Adipose tissue (tissue), 3 donors: ENCODE results near the gene PTPRM. TPM values are rescaled to one million over a fixed set of nuclear protein-coding genes. Genes with fewer than 3 reads are reported as not detected.
"Not testable (repeated sequence)": the region's sequence is repeated elsewhere in the genome, so short reads cannot be mapped to it uniquely, and the experiment has no call there.

ENCODE experiments used
- H3K27ac ChIP-seq: one replicate; pipeline ENCODE4 v1.5.1; 2013; ENCODE audit warnings: low read depth, low read length
- WGBS, 3 donors: extraction: QIAGEN DNeasy Blood & Tissue Kit; methylation state at CpG; one replicate each; pipeline ENCODE4 v1.1.7; 2013; 5-methylcytosine and 5-hydroxymethylcytosine counted together
- polyA plus RNA-seq, 3 donors: library from polyadenylated mRNA; stranded (reverse); fragments of 200-250 nt; gene quantifications; one replicate each; pipeline ENCODE4 v1.2.3, GENCODE V29; 2013
- donor health status: healthy with polysubstance abuse.
- donor health status: Bipolar disorder and iron deficiency.
- donor health status: healthy.

The PTPRM gene
- polyA plus RNA-seq, 3 donors: 20.6 to 106 (median 88.9) TPM

DNA sequence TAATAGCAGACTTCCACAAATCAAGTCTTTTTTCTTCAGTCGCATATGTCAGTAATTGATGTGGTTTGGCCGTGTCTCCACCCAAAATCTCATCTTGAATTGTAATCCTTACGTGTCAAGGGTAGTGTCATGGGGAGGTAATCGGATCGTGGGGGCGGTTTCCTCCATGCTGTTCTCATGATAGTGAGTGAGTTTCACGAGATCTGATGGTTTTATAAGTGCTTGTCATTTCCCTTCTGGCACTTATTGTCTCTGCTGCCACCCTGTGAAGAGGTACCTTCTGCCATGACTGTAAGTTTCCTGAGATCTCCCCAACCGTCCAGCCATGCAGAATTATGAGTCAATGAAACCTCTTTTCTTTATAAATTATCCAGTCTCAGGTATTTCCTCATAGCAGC lies 478.8 kb downstream of the PTPRM start:
- no peak overlapping the region for H3K27ac ChIP-seq
- 77 to 85% (median 77%) methylated on average over 8 of the region's 8 CpGs for WGBS, 3 donors

DNA sequence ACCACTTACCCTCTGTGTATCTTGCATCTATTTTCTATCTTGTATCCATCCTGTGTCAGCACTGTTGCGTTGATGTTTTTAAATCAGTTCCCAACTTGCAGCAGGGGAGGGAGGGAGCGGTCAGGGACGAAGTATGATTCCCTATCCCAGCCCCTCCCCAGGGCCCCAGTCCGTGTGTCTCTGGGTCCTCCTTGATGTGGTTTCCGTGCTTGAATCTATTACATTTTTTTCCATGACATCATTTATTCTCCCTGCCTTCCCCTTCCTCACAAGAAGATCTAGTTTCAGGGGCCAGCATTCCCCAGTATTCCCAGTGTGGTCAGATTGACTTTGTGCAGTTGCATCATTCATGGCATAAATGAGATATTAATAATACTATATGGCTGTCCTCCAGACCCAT lies 479.3 kb downstream of the PTPRM start:
- no peak overlapping the region for H3K27ac ChIP-seq
- 82 to 94% (median 88%) methylated on average over 5 of the region's 5 CpGs for WGBS, 3 donors

DNA sequence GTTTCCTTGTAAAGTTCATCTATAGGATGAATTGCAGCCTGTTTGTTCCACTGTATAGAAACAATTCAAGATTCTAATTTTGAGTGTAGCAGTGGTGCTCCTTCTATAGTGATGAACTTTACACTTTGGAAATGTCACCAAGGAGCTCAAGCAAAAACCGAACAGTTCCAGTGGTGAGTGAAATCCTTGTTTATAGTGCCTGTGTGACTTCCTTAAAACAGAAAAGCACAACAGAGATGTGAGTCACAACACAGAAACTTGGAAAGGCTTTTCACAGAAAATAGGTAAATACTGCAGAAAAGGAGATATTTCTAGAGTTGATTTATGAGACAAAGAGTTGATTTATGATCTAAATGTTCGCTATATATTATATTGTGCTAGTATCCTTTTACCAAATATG lies 482.0 kb downstream of the PTPRM start:
- 77 to 85% (median 78%) methylated on average over 2 of the region's 2 CpGs for WGBS, 3 donors
- H3K27ac ChIP-seq: no peak overlapping the region

DNA sequence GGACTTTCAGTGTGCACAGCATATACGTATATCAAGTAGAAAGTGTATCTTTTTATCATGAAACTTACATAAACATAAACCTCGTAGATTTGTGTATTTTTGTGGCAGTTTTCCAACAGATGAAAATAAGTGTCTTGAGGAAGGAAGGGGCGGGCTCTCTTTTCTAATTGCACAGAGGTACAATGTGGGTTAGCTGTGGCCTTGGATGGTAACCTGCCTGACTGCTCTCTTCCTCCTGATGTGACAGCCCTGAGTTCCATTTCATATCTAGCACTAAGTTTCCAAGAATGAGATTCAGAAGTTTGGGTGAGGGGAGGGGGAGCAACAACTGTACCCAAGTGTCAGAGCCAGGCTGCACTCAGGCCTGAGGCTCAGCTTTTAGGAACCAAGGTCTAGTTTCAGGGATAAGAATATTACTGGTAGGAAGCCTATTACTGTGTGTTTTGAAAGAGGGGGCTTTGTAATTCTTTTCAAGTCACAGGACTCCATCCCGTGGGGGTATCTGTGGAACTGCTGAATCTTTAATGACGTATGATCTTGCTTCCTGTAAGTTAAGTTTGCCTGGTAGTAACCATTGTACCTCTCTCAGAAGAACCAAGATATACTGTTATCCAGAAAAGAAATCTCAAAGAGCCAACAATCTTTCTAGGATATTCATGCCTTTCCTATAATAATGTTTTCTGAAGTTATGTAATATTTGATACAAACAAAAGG lies 483.7 kb downstream of the PTPRM start:
- 50 to 62% (median 51%) methylated on average over 5 of the region's 5 CpGs for WGBS, 3 donors
- no peak overlapping the region for H3K27ac ChIP-seq

DNA sequence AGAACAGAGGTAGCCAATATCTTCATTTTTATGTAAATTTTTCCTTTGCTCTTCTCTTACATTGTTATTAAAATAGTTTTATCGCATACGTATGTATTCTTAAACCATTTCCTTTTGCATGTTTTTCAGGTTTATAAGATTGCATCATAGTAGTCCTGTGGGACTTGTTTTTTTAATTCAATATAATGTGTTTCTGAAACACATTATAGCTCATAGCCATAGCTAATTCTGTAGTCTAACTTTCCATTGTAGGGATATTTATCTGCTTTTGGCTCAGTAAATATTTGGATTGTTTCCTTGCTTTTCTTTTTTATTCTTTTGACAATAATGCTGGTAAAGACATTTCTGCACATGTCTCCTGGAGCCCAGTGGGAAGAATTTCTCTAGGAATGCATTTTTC lies 484.3 kb downstream of the PTPRM start:
- 26 to 88% (median 41%) methylated on average over 2 of the region's 2 CpGs for WGBS, 3 donors
- no peak overlapping the region for H3K27ac ChIP-seq

DNA sequence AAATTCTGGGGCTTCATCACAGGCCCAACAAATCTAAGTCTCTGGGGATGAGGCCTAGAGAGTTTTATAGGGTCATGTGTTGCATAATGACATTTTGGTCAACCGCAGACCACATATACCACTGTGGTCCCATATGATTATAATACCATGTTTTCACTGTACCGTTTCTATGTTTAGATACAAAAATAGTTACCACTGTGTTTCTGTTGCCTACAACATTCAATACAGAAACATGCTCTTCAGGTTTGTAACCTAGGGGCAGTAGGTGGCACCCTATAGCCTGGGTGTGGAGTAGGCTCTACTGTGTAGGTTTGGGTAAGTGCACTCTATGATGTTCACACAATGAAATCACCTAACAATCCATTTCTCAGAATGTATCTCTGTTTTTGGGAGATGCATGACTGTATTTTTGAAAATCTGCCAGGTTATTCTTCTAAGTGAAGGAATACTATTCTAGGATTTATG lies 485.2 kb downstream of the PTPRM start:
- no peak overlapping the region for H3K27ac ChIP-seq
- 35 to 76% (median 58%) methylated on average over 2 of the region's 2 CpGs for WGBS, 3 donors

DNA sequence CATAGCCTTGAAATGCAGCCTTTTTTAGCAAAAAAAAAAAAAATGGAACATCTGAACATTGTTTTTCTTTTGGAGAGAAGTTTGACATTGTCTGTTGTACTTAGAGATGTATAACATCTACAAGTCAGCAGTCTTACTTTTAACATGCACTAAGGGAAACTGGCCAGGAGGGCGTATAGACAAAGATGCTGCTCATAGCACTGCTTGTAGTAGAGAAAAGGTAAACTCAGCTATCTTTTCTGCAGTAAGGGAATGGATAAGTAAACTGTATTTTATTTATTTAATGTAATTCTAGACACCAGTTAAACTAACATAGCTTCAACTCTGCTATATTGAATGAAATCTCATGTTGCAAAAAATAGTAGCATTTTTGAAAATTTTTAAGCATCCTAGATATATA lies 489.6 kb downstream of the PTPRM start:
- H3K27ac ChIP-seq: no peak overlapping the region
- 53 to 88% (median 85%) methylated on average over 1 of the region's 1 CpG for WGBS, 3 donors

DNA sequence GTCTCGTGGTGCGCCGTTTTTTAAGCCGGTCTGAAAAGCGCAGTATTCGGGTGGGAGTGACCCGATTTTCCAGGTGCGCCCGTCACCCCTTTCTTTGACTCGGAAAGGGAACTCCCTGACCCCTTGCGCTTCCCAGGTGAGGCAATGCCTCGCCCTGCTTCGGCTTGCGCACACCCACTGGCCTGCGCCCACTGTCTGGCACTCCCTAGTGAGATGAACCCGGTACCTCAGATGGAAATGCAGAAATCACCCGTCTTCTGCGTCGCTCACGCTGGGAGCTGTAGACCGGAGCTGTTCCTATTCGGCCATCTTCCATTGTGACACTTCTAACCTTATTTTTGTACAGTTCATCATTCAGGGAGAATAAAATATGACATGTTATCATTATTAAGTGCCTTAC lies 496.0 kb downstream of the PTPRM start:
- WGBS, 3 donors: 78 to 91% (median 82%) methylated on average over 11 to 13 of the region's 22 CpGs
- not testable (repeated sequence) for H3K27ac ChIP-seq

DNA sequence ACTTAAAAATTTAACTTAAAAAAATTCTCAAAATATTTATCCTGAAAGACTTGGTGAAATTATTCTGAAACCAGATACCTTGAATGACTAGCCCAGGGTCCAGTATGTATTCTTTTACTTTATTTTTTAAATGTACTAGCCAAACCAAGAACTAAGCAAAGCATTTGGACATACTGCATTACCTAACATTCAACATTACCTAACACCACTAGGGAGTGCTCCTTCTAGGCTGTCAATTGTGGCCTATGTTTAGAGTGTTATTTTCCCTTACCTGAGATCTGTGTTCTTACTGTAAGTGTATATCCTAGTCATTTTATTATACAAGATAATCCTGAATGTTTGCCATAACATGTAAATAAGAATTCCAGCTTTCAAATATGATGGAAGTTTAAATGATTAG lies 496.6 kb downstream of the PTPRM start:
- H3K27ac ChIP-seq: no peak overlapping the region

DNA sequence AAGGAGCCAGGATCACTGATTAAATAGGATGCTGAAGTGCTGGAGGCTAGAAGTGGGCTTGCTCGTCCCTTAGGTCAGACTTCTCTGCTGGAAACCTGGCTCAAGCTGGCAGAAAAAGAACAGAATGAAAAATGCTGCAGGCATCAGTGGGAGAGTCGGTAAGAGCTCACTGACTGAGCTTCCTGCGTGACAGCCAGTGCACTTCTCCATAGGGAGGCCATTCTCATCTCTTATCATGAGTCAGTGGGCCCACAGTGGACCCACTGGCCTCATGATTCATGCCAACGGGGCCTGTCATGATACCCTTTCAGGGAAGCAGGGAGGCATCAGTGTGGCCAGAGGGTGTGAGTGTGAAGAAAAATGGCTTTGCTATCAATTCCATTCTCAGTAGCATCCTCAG lies 498.2 kb downstream of the PTPRM start:
- WGBS, 3 donors: 92 to 97% (median 93%) methylated on average over 4 of the region's 4 CpGs
- H3K27ac ChIP-seq: no peak overlapping the region

DNA sequence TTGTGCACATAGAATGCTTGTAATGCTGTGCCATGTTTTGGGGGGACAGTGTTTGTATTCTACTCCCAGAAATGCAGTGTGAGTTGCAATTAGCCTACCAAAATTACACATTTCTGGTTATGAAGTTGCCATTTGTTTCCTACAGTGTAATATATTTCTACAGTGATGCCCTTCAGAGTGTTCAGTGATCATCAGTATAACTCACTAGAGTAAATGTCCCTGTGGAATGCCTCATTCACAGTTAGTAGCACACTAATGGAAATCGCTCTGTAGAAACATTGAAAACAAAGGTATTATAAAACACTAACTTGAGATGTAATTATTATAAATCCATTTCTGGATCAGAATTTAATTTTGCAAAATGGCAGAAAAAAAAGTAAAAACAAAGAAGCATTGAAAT lies 498.7 kb downstream of the PTPRM start:
- 97 to 98% (median 98%) methylated on average over 1 of the region's 1 CpG for WGBS, 3 donors

DNA sequence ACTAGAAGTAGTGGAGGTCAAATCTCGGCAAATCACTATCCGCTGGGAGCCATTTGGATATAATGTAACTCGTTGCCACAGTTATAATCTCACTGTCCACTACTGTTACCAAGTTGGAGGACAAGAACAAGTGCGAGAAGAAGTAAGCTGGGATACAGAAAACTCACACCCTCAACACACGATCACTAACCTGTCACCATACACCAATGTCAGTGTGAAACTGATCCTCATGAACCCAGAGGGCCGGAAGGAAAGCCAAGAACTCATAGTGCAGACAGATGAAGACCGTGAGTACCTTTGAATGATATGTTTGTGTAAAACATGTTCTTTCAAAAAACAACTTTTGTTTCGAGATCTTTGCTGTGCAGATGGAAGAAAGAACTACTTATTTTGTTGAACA lies 502.6 kb downstream of the PTPRM start:
- 94 to 98% (median 95%) methylated on average over 8 of the region's 8 CpGs for WGBS, 3 donors
- H3K27ac ChIP-seq: no peak overlapping the region

More for the DNA sequence above, 498.7 kb downstream of the PTPRM start:
- H3K27ac ChIP-seq: no peak overlapping the region

DNA sequence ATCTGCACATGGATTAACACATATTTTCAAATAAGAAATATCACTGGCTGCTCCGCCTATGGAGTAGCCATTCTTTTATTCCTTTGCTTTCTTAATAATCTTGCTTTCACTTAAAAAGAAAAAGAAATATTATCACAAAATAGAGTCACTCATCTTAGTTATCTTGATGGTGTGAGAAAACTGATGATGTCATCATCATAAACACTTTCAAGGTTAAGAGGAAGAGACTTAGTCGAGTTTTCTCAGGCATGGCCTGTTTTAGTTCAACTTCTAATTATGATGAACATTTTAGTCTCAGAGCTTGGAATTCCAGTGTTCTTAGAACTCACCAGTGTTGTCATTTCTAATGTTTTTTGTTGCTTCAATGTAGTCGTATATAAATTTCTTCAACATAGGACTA lies 506.1 kb downstream of the PTPRM start:
- WGBS, 3 donors: 78 to 84% (median 83%) methylated on average over 3 of the region's 3 CpGs

DNA sequence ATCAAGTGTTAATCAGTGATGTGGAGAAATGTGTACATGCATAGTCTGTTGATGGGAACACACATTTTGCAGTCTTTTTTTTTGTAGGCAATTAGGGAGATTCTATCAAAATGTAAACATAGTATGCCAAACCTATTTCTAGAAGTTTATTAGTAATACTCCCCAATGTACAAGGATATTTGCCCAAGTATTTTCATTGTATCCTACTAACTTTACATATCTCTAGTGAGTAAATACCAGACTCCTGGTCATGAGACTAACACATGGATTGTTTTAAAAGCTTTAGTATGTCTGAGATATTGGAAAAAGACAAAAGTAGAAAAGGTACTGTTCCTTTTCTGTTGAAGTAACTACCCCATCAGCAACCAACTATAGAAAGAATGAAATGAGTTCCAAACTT lies 513.0 kb downstream of the PTPRM start:
- no peak overlapping the region for H3K27ac ChIP-seq

More for the DNA sequence above, 506.1 kb downstream of the PTPRM start:
- no peak overlapping the region for H3K27ac ChIP-seq

DNA sequence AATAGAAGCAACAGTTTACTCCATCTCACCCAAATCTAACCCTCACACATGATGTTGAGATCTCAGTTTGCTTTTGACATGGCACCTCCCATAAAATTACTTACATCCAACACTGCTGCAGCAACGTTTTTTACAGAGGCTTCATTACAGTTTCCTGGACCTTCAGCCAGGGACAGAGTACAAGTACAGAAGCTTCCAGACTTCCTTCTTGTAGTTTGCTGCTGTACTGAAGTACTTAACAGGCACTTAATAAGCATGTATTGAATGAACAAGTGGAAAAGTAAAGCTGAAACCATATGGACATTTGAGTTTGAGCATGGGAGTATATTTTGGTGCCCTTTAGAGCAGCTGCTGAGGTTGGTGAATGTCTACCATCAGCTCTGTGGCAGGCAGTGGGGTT lies 514.2 kb downstream of the PTPRM start:
- 9 to 31% (median 22%) methylated on average over 1 of the region's 1 CpG for WGBS, 3 donors
- no peak overlapping the region for H3K27ac ChIP-seq

DNA sequence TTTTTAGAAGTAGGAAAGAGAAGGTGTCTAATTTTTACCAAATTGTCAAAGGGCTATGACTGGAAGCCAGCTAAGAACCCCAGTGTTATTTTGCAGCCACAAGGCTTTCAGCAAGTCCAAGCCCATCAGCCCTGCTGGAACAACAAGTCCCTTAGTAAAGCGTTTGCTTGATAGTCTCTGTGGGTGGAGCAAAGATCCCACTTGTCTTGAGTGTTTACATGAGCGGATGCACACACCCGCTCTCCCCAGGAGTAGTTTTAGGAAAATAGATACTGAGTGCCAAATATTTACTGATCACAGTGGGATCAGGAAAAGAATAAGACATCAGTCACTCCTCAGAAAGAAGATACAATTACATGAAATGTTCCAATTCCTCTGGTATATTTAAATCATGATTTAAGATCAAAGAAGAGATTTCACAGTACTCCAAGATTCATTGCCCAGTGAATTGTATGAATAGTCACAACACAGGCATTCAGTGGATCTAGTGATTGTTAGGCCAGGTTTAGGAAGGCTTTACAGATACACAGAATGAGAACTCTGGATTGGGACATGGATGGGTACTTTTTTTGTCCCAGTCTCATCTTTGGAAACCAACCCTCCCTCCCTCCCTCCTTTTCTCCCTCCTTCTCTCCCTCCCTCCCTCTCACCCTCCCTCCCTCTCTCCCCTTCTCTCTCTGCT lies 514.9 kb downstream of the PTPRM start:
- no peak overlapping the region for H3K27ac ChIP-seq
- 69 to 75% (median 74%) methylated on average over 3 of the region's 3 CpGs for WGBS, 3 donors

DNA sequence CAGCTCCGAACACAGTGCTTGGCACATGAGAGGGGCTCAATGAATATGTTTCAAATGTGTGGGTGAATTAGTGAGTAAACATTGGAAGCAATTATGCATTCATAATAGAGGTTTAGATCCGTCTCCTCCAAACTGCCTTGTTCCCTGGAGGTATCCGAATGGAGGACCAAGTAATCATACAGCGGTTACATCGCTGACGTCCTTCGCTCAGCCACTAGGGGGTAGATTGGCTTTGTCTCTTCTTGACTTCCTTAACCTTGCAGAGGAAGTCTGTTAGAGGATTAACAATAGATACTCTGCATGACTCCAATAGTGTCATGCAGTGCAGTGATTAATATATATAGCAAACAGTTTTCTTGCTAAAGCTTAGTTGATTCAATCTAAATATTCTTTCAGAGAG lies 517.0 kb downstream of the PTPRM start:
- no peak overlapping the region for H3K27ac ChIP-seq
- WGBS, 3 donors: 64 to 75% (median 67%) methylated on average over 7 of the region's 7 CpGs

DNA sequence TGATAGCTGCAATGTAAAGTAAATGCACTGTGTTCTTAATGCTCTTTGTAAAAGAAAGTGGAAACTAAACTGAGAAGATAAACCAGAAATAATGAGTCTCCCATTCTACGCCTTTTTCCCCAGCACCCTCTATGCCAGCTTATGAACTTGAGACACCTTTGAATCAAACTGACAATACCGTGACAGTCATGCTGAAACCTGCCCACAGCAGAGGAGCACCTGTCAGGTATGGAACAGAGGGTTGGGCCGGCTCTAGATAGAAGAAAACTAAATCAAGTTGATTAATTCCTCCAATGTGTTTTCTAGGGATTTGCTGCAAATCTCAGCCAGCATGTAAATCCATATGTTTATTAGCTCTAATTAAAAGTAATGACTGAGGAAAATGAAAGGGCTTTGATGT lies 521.5 kb downstream of the PTPRM start:
- no peak overlapping the region for H3K27ac ChIP-seq
- 93 to 96% (median 93%) methylated on average over 3 of the region's 3 CpGs for WGBS, 3 donors

DNA sequence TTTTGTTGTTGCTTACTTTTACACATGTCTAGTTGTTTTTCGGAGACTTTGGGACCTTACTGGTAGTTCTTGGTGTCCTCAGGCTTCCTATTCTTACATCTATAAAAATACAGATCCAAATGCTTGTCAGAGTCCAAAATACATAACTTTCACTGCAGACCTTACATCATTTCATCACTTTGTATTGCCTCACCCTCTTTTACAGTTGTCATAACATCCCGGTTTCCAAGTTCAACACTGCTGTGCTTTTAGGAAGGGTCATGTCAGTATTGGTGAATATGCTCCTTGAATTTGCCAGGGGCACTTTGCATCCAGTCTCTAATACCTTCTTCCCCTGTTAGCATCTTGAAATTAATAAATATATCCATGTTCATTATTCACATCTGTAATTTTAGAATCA lies 523.9 kb downstream of the PTPRM start:
- WGBS, 3 donors: 70 to 100% (median 84%) methylated on average over 2 of the region's 2 CpGs
- no peak overlapping the region for H3K27ac ChIP-seq

DNA sequence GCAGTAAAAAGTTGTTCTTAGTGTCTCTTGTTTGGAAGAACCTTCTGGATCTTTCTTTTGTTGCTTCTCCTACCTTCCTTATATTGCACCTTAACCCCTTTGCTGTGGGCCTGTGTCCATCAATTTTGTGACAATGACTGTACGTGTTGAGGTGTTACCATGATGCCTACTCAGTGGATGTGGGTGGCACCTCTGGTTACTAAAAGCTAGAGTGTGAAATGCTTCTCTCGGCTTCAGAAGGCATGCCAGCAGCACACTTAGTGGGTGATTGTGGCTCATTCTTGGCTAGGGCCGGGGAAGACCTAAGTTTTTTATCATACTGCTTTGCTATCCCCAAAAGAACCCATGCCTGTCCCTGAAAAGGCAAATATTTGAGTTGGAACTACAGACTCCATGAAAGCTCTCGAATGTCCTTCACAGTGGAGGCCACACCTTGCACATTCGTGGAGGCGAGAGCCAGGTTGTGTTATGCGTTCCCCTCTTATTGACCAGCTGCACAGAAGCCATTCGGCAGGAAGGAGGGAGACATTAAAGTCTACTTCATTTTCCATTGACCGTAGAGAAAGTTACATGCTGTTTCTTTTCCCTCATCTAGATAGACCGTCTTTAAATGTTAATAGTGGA lies 528.9 kb downstream of the PTPRM start:
- 74 to 96% (median 93%) methylated on average over 10 of the region's 10 CpGs for WGBS, 3 donors
- no peak overlapping the region for H3K27ac ChIP-seq
